Ishikawa (cell line): Measurements from ENCODE around the gene WDR70.

Experiments
- CEBPB ChIP-seq: IDR thresholded peaks from 2 replicates; pipeline ENCODE4 v1.6.1; 2012
- CREB1 ChIP-seq: IDR thresholded peaks from 2 replicates; pipeline ENCODE4 v1.6.1; 2012; ENCODE audit warnings: low read depth
- EGR1 ChIP-seq: IDR thresholded peaks from 2 replicates; pipeline ENCODE4 v1.6.1; 2012
- EP300 ChIP-seq: IDR thresholded peaks from 2 replicates; pipeline ENCODE4 v1.6.1; 2012; ENCODE audit warnings: borderline replicate concordance
- FOXM1 ChIP-seq: IDR thresholded peaks from 2 replicates; pipeline ENCODE4 v1.6.1; 2012; ENCODE audit warnings: low read depth, borderline replicate concordance
- NFIC ChIP-seq: IDR thresholded peaks from 2 replicates; pipeline ENCODE4 v1.6.1; 2012
- RAD21 ChIP-seq: IDR thresholded peaks from 2 replicates; pipeline ENCODE4 v1.6.1; 2012; ENCODE audit warnings: low read depth
- TAF1 ChIP-seq: IDR thresholded peaks from 2 replicates; pipeline ENCODE4 v1.6.1; 2012; ENCODE audit warnings: low read depth, mild to moderate bottlenecking
- TCF12 ChIP-seq: IDR thresholded peaks from 2 replicates; pipeline ENCODE4 v1.6.1; 2012; ENCODE audit warnings: low read depth
- TEAD4 ChIP-seq: IDR thresholded peaks from 2 replicates; pipeline ENCODE4 v1.6.1; 2012
- YY1 ChIP-seq: IDR thresholded peaks from 2 replicates; pipeline ENCODE4 v1.6.1; 2012; ENCODE audit warnings: low read depth
- ZBTB7A ChIP-seq: IDR thresholded peaks from 2 replicates; pipeline ENCODE4 v1.6.1; 2012; ENCODE audit warnings: low read depth
- TF ChIP-seq, protein P1 (sequence below): IDR thresholded peaks from 2 replicates; pipeline ENCODE4 v1.6.1; 2012
- TF ChIP-seq, protein P2 (sequence below): IDR thresholded peaks from 2 replicates; pipeline ENCODE4 v1.6.1; 2012
- TF ChIP-seq, protein P3 (sequence below): IDR thresholded peaks from 2 replicates; pipeline ENCODE4 v1.6.1; 2012; ENCODE audit warnings: low read depth, mild to moderate bottlenecking

The WDR70 gene

DNA sequence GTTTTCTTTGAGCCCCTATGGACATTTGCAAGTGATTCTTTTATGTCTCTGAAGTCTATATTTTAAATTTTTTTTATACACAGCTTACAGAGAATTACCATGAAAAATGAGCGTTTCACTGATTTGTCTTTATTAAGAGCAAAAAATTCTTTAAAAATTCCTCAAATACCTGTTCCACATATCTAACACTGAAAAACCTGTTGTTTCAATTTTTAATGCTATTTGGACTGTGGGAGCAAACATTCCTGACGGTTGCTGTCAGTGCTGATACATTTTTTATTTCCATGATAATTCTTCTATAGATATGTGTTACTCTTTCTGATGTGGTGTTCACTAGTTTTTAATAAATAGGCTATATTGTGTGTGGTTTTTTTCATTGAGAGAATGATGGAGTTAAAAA lies 261.0 kb downstream of the WDR70 start:
- no peak for TF ChIP-seq YY1
- TF ChIP-seq TEAD4, result 0 out of 2 replicates have a peak, but pooled peaks have one; percentile 33

DNA sequence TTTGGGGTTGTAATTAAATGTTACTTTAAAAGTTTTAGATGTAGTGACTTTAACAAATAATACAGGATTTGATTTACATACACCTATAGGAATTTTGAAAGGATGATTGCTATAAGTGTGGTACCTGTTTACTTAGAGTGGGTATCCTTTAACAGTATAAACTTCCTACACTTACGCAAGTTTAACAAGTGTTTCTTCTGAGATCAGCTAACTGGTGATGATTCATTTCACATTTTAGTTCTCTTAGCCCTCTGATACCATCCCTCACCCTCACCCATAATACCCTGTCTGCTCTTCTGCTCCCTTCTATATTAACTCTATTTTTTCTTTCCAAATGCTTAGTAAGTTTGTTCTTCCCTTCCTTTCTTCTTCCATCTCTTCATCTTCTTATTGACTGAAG lies 262.8 kb downstream of the WDR70 start:
- TF ChIP-seq YY1 (no peak), CREB1 (no peak), CEBPB (no peak), NFIC (no peak), RAD21 (no peak), EGR1 (no peak), EP300 (no peak), TAF1 (no peak), FOXM1 (no peak), ZBTB7A (no peak), TCF12 (no peak), TEAD4 (no peak)
- TF ChIP-seq, protein P1, sequence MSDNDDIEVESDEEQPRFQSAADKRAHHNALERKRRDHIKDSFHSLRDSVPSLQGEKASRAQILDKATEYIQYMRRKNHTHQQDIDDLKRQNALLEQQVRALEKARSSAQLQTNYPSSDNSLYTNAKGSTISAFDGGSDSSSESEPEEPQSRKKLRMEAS, result no peak
- TF ChIP-seq, protein P2, sequence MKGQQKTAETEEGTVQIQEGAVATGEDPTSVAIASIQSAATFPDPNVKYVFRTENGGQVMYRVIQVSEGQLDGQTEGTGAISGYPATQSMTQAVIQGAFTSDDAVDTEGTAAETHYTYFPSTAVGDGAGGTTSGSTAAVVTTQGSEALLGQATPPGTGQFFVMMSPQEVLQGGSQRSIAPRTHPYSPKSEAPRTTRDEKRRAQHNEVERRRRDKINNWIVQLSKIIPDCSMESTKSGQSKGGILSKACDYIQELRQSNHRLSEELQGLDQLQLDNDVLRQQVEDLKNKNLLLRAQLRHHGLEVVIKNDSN, result no peak
- TF ChIP-seq, protein P3, sequence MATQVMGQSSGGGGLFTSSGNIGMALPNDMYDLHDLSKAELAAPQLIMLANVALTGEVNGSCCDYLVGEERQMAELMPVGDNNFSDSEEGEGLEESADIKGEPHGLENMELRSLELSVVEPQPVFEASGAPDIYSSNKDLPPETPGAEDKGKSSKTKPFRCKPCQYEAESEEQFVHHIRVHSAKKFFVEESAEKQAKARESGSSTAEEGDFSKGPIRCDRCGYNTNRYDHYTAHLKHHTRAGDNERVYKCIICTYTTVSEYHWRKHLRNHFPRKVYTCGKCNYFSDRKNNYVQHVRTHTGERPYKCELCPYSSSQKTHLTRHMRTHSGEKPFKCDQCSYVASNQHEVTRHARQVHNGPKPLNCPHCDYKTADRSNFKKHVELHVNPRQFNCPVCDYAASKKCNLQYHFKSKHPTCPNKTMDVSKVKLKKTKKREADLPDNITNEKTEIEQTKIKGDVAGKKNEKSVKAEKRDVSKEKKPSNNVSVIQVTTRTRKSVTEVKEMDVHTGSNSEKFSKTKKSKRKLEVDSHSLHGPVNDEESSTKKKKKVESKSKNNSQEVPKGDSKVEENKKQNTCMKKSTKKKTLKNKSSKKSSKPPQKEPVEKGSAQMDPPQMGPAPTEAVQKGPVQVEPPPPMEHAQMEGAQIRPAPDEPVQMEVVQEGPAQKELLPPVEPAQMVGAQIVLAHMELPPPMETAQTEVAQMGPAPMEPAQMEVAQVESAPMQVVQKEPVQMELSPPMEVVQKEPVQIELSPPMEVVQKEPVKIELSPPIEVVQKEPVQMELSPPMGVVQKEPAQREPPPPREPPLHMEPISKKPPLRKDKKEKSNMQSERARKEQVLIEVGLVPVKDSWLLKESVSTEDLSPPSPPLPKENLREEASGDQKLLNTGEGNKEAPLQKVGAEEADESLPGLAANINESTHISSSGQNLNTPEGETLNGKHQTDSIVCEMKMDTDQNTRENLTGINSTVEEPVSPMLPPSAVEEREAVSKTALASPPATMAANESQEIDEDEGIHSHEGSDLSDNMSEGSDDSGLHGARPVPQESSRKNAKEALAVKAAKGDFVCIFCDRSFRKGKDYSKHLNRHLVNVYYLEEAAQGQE, result no peak

DNA sequence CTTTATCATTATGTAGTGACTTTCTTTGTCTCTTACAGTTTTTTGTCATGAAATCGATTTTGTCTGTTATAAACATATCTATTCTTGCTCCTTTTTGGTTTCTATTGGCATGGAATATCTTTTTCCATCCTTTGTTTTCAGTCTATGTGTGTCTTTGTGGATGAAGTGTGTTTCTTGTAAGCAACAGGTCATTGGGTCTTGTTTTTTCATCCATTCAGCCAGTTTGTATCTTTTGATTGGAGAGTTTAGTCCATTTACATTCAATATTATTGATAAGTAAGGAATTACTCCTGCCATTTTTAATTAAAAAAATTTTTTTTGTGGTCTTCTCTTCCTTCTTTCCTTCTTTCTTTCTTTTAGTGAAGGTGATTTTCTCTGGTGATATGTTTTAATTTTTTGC lies 266.6 kb downstream of the WDR70 start:
- TF ChIP-seq TCF12 (no peak), EGR1 (no peak), ZBTB7A (no peak), TAF1 (no peak), CREB1 (no peak), CEBPB (no peak), RAD21 (no peak), YY1 (no peak), TEAD4 (no peak), FOXM1 (no peak)
- TF ChIP-seq, protein P3, result no peak
- TF ChIP-seq, protein P1, result no peak
- TF ChIP-seq, protein P2, result no peak

DNA sequence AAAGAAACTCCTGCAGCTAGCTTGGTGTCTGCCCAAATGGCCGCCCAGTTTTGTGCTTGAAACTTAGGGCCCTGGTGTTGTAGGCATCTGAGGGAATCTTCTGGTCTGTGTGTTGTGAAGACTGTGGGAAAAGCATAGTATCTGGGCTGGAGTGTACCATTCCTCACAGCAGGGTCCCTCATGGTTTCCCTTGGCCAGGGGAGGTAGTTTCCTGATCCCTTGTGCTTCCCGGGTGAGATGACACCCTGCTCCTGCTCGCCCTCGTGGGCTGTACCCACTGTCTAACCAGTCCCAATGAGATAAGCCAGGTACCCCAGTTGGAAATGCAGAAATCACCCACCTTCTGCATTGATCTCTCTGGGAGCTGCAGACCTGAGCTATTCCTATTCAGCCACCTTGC lies 277.9 kb downstream of the WDR70 start:
- TF ChIP-seq, protein P3, result no peak
- TF ChIP-seq, protein P2, result no peak
- no peak for TF ChIP-seq RAD21
- no peak for TF ChIP-seq CREB1
- TF ChIP-seq NFIC, result no peak
- TF ChIP-seq YY1, result no peak
- TF ChIP-seq EGR1, result no peak
- TF ChIP-seq, protein P1, result no peak
- TF ChIP-seq TCF12, result no peak
- TF ChIP-seq CEBPB, result no peak

DNA sequence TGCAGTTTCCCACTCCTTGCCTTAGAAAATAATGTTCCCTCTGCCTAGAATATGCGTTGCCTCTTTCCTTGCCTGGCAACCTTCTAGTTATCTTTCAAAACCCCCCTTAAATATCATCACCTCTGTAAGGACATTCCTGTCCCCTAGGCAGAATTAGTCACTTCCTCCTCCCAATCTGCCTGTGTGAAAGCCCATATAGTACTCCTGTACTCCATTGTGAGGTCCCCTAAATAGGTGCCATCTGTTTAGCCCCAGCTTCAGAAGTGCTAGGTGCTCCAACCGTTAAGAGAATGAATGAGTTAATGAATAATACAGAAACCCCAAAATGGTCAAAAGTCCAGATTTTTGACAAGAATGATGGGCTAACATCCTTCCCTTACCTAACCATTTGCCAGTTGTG lies 279.3 kb downstream of the WDR70 start:
- TF ChIP-seq FOXM1, result no peak
- no peak for TF ChIP-seq RAD21
- TF ChIP-seq CEBPB, result no peak
- TF ChIP-seq, protein P2, result no peak
- no peak for TF ChIP-seq TAF1
- TF ChIP-seq NFIC, result no peak
- TF ChIP-seq ZBTB7A, result no peak
- TF ChIP-seq TEAD4, result no peak
- no peak for TF ChIP-seq TCF12
- TF ChIP-seq CREB1, result no peak
- TF ChIP-seq EP300, result no peak
- TF ChIP-seq EGR1, result no peak
- no peak for TF ChIP-seq YY1
- TF ChIP-seq, protein P1, result no peak
- TF ChIP-seq, protein P3, result no peak
